ENCODE results near the gene ZSWIM6. TPM values are rescaled to one million over a fixed set of nuclear protein-coding genes. Genes with fewer than 3 reads are reported as not detected.

The ZSWIM6 gene
- total and polyA plus RNA-seq, 8 donors = 2.9 to 39.3 (median 15.4) TPM

DNA sequence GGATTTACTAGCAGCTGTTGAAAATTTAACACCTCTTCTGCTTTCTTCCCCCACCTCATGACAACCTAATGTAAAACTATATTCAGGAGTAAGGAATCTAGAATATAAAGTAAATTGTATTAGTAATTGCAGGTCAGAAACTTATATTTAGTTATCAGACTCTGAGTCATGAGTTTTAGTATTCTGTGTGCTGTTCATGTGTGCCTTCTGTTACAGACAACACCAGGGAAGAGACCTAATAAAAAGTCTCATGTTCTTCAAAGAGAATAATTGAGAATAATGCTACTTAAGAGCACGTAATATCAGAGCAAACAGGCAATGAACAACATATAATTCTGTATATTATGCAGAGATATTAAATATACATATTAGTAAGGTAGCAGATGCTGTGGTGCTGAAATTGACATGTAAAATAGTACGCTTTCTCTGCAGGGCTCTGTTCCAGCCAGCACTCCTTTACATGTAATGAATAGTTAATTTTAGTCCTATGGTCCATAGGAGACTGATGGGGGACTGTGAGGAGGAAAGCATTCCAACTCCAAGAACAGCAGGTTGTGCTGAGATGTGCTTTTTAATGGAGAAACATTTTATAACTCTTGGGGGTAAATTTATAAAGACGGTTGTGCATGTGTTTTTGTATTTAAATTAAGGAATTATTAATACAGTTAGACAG, 106.4 kb downstream of the ZSWIM6 start:
- Histone ChIP-seq H3K4me1 (peaks cover 0 to 36% (median 12%) of the 10 kb centered on the region in 4 donors), H3K27ac (no peak overlapping the region), H3K27me3 (no peaks in the 10 kb centered on the region), H3K9me3 (peaks cover 0 to 22% (median 10%) of the 10 kb centered on the region in 4 donors), H3K36me3 (peaks cover 0 to 7% (median 0%) of the 10 kb centered on the region in 4 donors), H3K4me3 (no peak overlapping the region)
- intact Hi-C loops (cut with DNase I; ENCODE audit: low total_unique reads) = no loop called here
- no peak for DNase-seq
- 86 to 92% (median 89%) methylated on average over 3 of the region's 3 CpGs for WGBS, 5 donors
- TF ChIP-seq, protein P1, sequence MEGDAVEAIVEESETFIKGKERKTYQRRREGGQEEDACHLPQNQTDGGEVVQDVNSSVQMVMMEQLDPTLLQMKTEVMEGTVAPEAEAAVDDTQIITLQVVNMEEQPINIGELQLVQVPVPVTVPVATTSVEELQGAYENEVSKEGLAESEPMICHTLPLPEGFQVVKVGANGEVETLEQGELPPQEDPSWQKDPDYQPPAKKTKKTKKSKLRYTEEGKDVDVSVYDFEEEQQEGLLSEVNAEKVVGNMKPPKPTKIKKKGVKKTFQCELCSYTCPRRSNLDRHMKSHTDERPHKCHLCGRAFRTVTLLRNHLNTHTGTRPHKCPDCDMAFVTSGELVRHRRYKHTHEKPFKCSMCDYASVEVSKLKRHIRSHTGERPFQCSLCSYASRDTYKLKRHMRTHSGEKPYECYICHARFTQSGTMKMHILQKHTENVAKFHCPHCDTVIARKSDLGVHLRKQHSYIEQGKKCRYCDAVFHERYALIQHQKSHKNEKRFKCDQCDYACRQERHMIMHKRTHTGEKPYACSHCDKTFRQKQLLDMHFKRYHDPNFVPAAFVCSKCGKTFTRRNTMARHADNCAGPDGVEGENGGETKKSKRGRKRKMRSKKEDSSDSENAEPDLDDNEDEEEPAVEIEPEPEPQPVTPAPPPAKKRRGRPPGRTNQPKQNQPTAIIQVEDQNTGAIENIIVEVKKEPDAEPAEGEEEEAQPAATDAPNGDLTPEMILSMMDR (IDR thresholded peaks at IDR 0.05) = no peak
- TF ChIP-seq POLR2A (IDR thresholded peaks at IDR 0.05) (no peak), EP300 (IDR thresholded peaks at IDR 0.05) (no peak), POLR2AphosphoS5 (IDR thresholded peaks at IDR 0.05) (no peak)

DNA sequence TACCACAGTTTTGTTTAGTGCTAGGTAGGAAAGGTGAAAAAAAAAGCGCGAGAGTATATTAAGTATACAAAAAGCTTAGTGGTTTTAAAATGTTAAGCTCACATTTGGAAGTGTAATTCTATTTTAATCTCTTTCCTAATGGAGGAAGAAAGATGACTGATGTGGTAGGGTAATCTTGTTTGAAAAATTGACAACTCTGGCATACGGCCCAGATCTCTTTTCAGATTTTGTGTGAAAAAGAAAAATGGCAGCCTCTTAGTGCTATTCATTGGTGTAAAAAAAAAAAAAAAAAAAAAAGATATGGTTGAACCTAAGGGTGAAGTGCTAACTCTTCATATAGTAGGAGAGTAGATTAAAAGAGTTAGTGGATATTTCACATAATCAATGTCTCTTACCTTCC, 108.0 kb downstream of the ZSWIM6 start:
- 76 to 93% (median 90%) methylated on average over 3 of the region's 3 CpGs for WGBS, 5 donors

DNA sequence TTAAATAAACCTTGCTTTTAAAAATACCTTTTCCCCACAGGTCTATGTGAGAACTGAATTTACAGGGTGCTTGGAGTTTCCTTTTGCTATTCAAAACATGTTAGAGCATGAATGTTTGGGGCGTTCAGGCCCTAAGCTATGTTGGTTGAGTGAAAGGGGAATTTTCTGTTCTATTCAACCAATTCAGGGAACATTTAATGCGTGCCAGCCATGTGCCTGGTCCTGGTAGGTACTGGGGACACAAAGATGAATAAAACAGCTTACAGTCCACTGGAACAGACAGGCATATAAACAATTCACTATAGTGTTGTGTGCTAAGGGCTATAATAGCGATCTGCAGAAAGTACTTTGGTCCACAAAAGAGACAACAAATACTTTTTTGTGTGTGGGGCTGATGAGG, 108.5 kb downstream of the ZSWIM6 start:
- 64 to 94% (median 79%) methylated on average over 3 of the region's 3 CpGs for WGBS, 5 donors
- Histone ChIP-seq H3K9me3 (peaks cover 0 to 22% (median 10%) of the 10 kb centered on the region in 4 donors), H3K27ac (no peak overlapping the region), H3K4me1 (peaks cover 0 to 39% (median 14%) of the 10 kb centered on the region in 4 donors), H3K4me3 (no peak overlapping the region), H3K27me3 (no peaks in the 10 kb centered on the region), H3K36me3 (peaks cover 0 to 7% (median 0%) of the 10 kb centered on the region in 4 donors)
- TF ChIP-seq EP300 (IDR thresholded peaks at IDR 0.05) (no peak), POLR2AphosphoS5 (IDR thresholded peaks at IDR 0.05) (no peak), POLR2A (IDR thresholded peaks at IDR 0.05) (no peak)
- TF ChIP-seq, protein P1 (IDR thresholded peaks at IDR 0.05) = no peak
- intact Hi-C loops (cut with DNase I; ENCODE audit: low total_unique reads) = no loop called here
- no peak for DNase-seq

More for the DNA sequence above, 108.0 kb downstream of the ZSWIM6 start:
- no peaks in the 10 kb centered on the region for H3K27me3 ChIP-seq
- no peak overlapping the region for H3K4me3 ChIP-seq
- peaks cover 0 to 39% (median 12%) of the 10 kb centered on the region in 4 donors for H3K4me1 ChIP-seq
- H3K27ac ChIP-seq = no peak overlapping the region
- no peak for TF ChIP-seq EP300 (IDR thresholded peaks at IDR 0.05)
- no peak for TF ChIP-seq POLR2AphosphoS5 (IDR thresholded peaks at IDR 0.05)
- TF ChIP-seq, protein P1 (IDR thresholded peaks at IDR 0.05) = no peak
- TF ChIP-seq POLR2A (IDR thresholded peaks at IDR 0.05) = no peak
- intact Hi-C loops (cut with DNase I; ENCODE audit: low total_unique reads) = no loop called here
- H3K36me3 ChIP-seq = peaks cover 0 to 7% (median 0%) of the 10 kb centered on the region in 4 donors
- DNase-seq = no peak
- H3K9me3 ChIP-seq = peaks cover 0 to 22% (median 10%) of the 10 kb centered on the region in 4 donors

DNA sequence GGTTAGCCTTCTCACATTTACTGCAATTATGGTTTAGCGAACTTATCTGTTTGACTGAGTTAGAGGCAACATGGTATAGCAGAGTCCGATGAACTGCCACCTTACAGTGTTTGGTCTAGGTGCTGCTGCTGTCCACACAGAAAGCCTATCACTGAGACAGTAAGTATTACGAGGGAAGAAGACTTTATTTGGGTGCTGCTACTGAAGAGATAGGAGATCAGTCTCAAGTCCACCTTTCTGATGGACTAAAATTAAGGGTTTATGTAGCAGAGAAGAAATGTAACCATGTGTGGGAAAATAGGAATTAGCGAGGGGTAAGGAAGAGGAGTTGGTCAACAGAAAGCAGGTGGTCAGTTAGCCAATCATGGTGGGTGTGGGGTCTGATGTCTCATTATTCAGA, 109.7 kb downstream of the ZSWIM6 start:
- 91 to 99% (median 98%) methylated on average over 4 of the region's 4 CpGs for WGBS, 5 donors
- no peak for TF ChIP-seq POLR2A (IDR thresholded peaks at IDR 0.05)
- TF ChIP-seq, protein P1 (IDR thresholded peaks at IDR 0.05) = no peak
- no peak for TF ChIP-seq EP300 (IDR thresholded peaks at IDR 0.05)
- no peak for TF ChIP-seq POLR2AphosphoS5 (IDR thresholded peaks at IDR 0.05)
- intact Hi-C loops (cut with DNase I; ENCODE audit: low total_unique reads) = no loop called here
- no peak overlapping the region for H3K4me3 ChIP-seq
- H3K27me3 ChIP-seq = no peaks in the 10 kb centered on the region
- H3K4me1 ChIP-seq = peaks cover 0 to 37% (median 18%) of the 10 kb centered on the region in 4 donors
- H3K9me3 ChIP-seq = peaks cover 0 to 22% (median 10%) of the 10 kb centered on the region in 4 donors
- DNase-seq = no peak
- peaks cover 0 to 7% (median 0%) of the 10 kb centered on the region in 4 donors for H3K36me3 ChIP-seq
- H3K27ac ChIP-seq = no peak overlapping the region

Measured in stomach (tissue), 9 donors.